Ecto neural progenitor cell (in vitro differentiated cells): Measurements from ENCODE around the gene ARF5.
A peak's percentile ranks its signal among the peaks of the same experiment; 100 is the strongest.
"Not testable (repeated sequence)": the region's sequence is repeated elsewhere in the genome, so short reads cannot be mapped to it uniquely, and the experiment has no call there.

Source experiments
- DNase-seq: peaks from one replicate; pipeline ENCODE4 v3.0.0-alpha.2; 2018; ENCODE audit warnings: low spot score

ARF5 gene

GRCh38 chr7:127588019-127588696 lies at the start of gene ARF5:
TSS of gene ARF5 (plus strand) at chr7:127588411. CDS start at chr7:127588499, 88 bp downstream.
- peak; percentile 94 for DNase-seq

GRCh38 chr7:127539116-127539515 lies 49.1 kb upstream of the ARF5 start:
- DNase-seq: no peak

GRCh38 chr7:127540461-127540860 lies 47.8 kb upstream of the ARF5 start:
- DNase-seq: not testable (repeated sequence)

GRCh38 chr7:127541548-127541947 lies 46.7 kb upstream of the ARF5 start:
- no peak for DNase-seq

GRCh38 chr7:127546313-127546712 lies 41.9 kb upstream of the ARF5 start:
- no peak for DNase-seq

- DNase-seq: no peak
Measured at GRCh38 chr7:127550247-127550646, 38.0 kb upstream of the ARF5 start.

GRCh38 chr7:127551941-127552340 lies 36.3 kb upstream of the ARF5 start:
- no peak for DNase-seq

GRCh38 chr7:127556404-127556803 lies 31.8 kb upstream of the ARF5 start:
- DNase-seq: no peak

- DNase-seq: no peak
Measured at GRCh38 chr7:127557803-127558202, 30.4 kb upstream of the ARF5 start.

GRCh38 chr7:127566242-127566641 lies 22.0 kb upstream of the ARF5 start:
- DNase-seq: no peak

GRCh38 chr7:127568034-127568433 lies 20.2 kb upstream of the ARF5 start:
- DNase-seq: not testable (repeated sequence)

- no peak for DNase-seq
Measured at GRCh38 chr7:127571741-127572505, 16.3 kb upstream of the ARF5 start.

- DNase-seq: no peak
Measured at GRCh38 chr7:127578036-127578684, 10.1 kb upstream of the ARF5 start.

- no peak for DNase-seq
Measured at GRCh38 chr7:127578711-127579275, 9.4 kb upstream of the ARF5 start.

- DNase-seq: no peak
Measured at GRCh38 chr7:127580612-127581011, 7.6 kb upstream of the ARF5 start.

GRCh38 chr7:127581716-127582115 lies 6.5 kb upstream of the ARF5 start:
- DNase-seq: no peak

- no peak for DNase-seq
Measured at GRCh38 chr7:127582361-127582760, 5.8 kb upstream of the ARF5 start.

- no peak for DNase-seq
Measured at GRCh38 chr7:127584648-127585043, 3.6 kb upstream of the ARF5 start.

GRCh38 chr7:127585044-127585953 lies 2.9 kb upstream of the ARF5 start, which contains the start of gene GCC1:
TSS of gene GCC1 (minus strand) at chr7:127585596. CDS start at chr7:127585182, 414 bp downstream.
- peak; percentile 95 for DNase-seq

- no peak for DNase-seq
Measured at GRCh38 chr7:127586346-127586745, 1.9 kb upstream of the ARF5 start.

- DNase-seq: no peak
Measured at GRCh38 chr7:127587663-127588018, 570 bp upstream of the ARF5 start.
